ENCODE measurements around the gene RIMS4. TPM values are rescaled to one million over a fixed set of nuclear protein-coding genes. Genes with fewer than 3 reads are reported as not detected.

Gene RIMS4
- total and polyA plus RNA-seq, 9 of the 15 experiments (the other 6 are each of a cell fraction or from before 2014, with no cell fraction given): 0.04 TPM; not detected in 8

GRCh38 chr20:44705364-44706094 is 104.8 kb downstream of the RIMS4 start:
- ChIA-PET POLR2A (interaction anchor here (0.7 to 1.2 kb wide), 3 partner anchors 12 to 183 kb away, joined by 3 to 7 read pairs (median 3); no protein-coding TSS in a partner anchor), CTCF (ENCODE audit: low intra/inter-chr PET ratio) (no interaction called here)
- intact Hi-C loops (cut with micrococcal nuclease) (no loop called here), in situ Hi-C loops (cut with MboI) (no loop called here)
- no peak overlapping the region for H3K4me2 ChIP-seq (ENCODE audit: insufficient read depth, low read length)
- H3K9me1 ChIP-seq (ENCODE audit: control insufficient read depth, insufficient read depth, low read length): no peaks in the 10 kb centered on the region
- no peaks in the 10 kb centered on the region for H3K9me3 ChIP-seq (replicated peaks; ENCODE audit: control insufficient read depth, insufficient read depth, low read depth, low read length)
- H3K36me3 ChIP-seq (ENCODE audit: control insufficient read depth, insufficient read depth, low read length): no peaks in the 10 kb centered on the region
- H3K79me2 ChIP-seq (ENCODE audit: control insufficient read depth, insufficient read depth, low read length): no peaks in the 10 kb centered on the region
- WGBS (ENCODE audit: insufficient coverage, low coverage, missing lambda C conversion rate): 2% methylated on average over 4 of the region's 4 CpGs
- H3K4me1 ChIP-seq (replicated peaks in 1 of 2; ENCODE audit: control insufficient read depth in 2 of 2, insufficient read depth in 2 of 2, low read length in 2 of 2): no peaks in the 10 kb centered on the region
- H3K9ac ChIP-seq (ENCODE audit: insufficient read depth in 1 of 2, low read depth in 2 of 2, low read length in 2 of 2): no peak overlapping the region
- no peak for FAIRE-seq
- DNase-seq (ENCODE audit: extremely low read depth in 1 of 4, low spot score in 3 of 4): no peak
- H3K27me3 ChIP-seq (ENCODE audit: control insufficient read depth in 2 of 2, insufficient read depth in 2 of 2, low read length in 2 of 2): peaks cover 25 to 47% of the 10 kb centered on the region in 2 experiments
- H3K27ac ChIP-seq (ENCODE audit: extremely low read depth, low read depth, low read length): no peak overlapping the region
- H2AFZ ChIP-seq (ENCODE audit: low read depth, low read length): no peak overlapping the region
- H3K4me3 ChIP-seq: no peak overlapping the region
- no TSS peak for BruUV-seq (replicated peaks)
- H4K20me1 ChIP-seq (replicated peaks; ENCODE audit: control insufficient read depth, insufficient read depth, low read length): 0 out of 2 replicates have a peak, but pooled peaks cover 4% of the 10 kb centered on the region
- no peak for ATAC-seq
- TF ChIP-seq CBFA2T3 (IDR thresholded peaks at IDR 0.05) (no peak), HNRNPK (IDR thresholded peaks at IDR 0.05; ENCODE audit: low read depth, low read length, poor library complexity, severe bottlenecking) (no peak), MBD2 (IDR thresholded peaks at IDR 0.05; ENCODE audit: borderline replicate concordance, low read depth) (no peak), WHSC1 (IDR thresholded peaks at IDR 0.05; ENCODE audit: low read length) (no peak), ELF4 (CRISPR knock-in tag; IDR thresholded peaks at IDR 0.05) (no peak), HDAC6 (IDR thresholded peaks at IDR 0.05; ENCODE audit: low read depth, low read length) (no peak), ZNF583 (CRISPR knock-in tag; IDR thresholded peaks at IDR 0.05) (no peak), FIP1L1 (IDR thresholded peaks at IDR 0.05; ENCODE audit: low read depth, low read length, poor library complexity, severe bottlenecking) (no peak), ETV1 (tag; conservative IDR thresholded peaks at IDR 0.05; ENCODE audit: low read depth) (no peak), JUN (IDR thresholded peaks at IDR 0.05; ENCODE audit: borderline replicate concordance, low read depth, low read length) (no peak), JUN (CRISPR knock-in tag; IDR thresholded peaks at IDR 0.05; ENCODE audit: borderline replicate concordance) (no peak), CCAR2 (IDR thresholded peaks at IDR 0.05; ENCODE audit: low read depth, low read length) (no peak), TBL1XR1 (IDR thresholded peaks at IDR 0.05; ENCODE audit: low read length in 2 of 2) (no peak), ZNF764 (CRISPR knock-in tag; IDR thresholded peaks at IDR 0.05; ENCODE audit: low read depth) (no peak)
- TF ChIP-seq, protein P1, sequence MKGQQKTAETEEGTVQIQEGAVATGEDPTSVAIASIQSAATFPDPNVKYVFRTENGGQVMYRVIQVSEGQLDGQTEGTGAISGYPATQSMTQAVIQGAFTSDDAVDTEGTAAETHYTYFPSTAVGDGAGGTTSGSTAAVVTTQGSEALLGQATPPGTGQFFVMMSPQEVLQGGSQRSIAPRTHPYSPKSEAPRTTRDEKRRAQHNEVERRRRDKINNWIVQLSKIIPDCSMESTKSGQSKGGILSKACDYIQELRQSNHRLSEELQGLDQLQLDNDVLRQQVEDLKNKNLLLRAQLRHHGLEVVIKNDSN (CRISPR knock-in tag; IDR thresholded peaks at IDR 0.05): no peak
- TF ChIP-seq, protein P2, sequence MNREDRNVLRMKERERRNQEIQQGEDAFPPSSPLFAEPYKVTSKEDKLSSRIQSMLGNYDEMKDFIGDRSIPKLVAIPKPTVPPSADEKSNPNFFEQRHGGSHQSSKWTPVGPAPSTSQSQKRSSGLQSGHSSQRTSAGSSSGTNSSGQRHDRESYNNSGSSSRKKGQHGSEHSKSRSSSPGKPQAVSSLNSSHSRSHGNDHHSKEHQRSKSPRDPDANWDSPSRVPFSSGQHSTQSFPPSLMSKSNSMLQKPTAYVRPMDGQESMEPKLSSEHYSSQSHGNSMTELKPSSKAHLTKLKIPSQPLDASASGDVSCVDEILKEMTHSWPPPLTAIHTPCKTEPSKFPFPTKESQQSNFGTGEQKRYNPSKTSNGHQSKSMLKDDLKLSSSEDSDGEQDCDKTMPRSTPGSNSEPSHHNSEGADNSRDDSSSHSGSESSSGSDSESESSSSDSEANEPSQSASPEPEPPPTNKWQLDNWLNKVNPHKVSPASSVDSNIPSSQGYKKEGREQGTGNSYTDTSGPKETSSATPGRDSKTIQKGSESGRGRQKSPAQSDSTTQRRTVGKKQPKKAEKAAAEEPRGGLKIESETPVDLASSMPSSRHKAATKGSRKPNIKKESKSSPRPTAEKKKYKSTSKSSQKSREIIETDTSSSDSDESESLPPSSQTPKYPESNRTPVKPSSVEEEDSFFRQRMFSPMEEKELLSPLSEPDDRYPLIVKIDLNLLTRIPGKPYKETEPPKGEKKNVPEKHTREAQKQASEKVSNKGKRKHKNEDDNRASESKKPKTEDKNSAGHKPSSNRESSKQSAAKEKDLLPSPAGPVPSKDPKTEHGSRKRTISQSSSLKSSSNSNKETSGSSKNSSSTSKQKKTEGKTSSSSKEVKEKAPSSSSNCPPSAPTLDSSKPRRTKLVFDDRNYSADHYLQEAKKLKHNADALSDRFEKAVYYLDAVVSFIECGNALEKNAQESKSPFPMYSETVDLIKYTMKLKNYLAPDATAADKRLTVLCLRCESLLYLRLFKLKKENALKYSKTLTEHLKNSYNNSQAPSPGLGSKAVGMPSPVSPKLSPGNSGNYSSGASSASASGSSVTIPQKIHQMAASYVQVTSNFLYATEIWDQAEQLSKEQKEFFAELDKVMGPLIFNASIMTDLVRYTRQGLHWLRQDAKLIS (CRISPR knock-in tag; IDR thresholded peaks at IDR 0.05): no peak
- TF ChIP-seq, protein P3, sequence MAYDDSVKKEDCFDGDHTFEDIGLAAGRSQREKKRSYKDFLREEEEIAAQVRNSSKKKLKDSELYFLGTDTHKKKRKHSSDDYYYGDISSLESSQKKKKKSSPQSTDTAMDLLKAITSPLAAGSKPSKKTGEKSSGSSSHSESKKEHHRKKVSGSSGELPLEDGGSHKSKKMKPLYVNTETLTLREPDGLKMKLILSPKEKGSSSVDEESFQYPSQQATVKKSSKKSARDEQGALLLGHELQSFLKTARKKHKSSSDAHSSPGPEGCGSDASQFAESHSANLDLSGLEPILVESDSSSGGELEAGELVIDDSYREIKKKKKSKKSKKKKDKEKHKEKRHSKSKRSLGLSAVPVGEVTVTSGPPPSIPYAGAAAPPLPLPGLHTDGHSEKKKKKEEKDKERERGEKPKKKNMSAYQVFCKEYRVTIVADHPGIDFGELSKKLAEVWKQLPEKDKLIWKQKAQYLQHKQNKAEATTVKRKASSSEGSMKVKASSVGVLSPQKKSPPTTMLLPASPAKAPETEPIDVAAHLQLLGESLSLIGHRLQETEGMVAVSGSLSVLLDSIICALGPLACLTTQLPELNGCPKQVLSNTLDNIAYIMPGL (CRISPR knock-in tag; IDR thresholded peaks at IDR 0.05): no peak
